Lower lobe of right lung (tissue), 2 donors: ENCODE results near the gene APOE. TPM values are rescaled to one million over a fixed set of nuclear protein-coding genes. Genes with fewer than 3 reads are reported as not detected.

Experiments used
- ATAC-seq, 2 donors: fragments of 200-7000 bp; cut with Tn5 transposase; one replicate each; pipeline ENCODE4 v1.9.1; 2020 to 2022; ENCODE audit warnings: mild to moderate bottlenecking in 2 of 2, moderate library complexity in 2 of 2
- DNase-seq: peaks from one replicate; pipeline ENCODE4 v3.0.0-alpha.2; 2020
- H3K27ac ChIP-seq: fragments of 200-600 bp; one replicate; pipeline ENCODE4 v1.8.0; 2022
- H3K27me3 ChIP-seq: fragments of 200-600 bp; one replicate; pipeline ENCODE4 v1.8.0; 2022; ENCODE audit warnings: low read depth
- H3K36me3 ChIP-seq: fragments of 200-600 bp; one replicate; pipeline ENCODE4 v1.8.0; 2022; ENCODE audit warnings: mild to moderate bottlenecking
- H3K4me1 ChIP-seq: fragments of 200-600 bp; one replicate; pipeline ENCODE4 v1.8.0; 2022
- H3K4me3 ChIP-seq: fragments of 200-600 bp; one replicate; pipeline ENCODE4 v1.8.0; 2022; ENCODE audit warnings: mild to moderate bottlenecking
- H3K9me3 ChIP-seq: fragments of 200-600 bp; one replicate; pipeline ENCODE4 v1.8.0; 2022
- intact Hi-C: fragments of 100-400 bp; cut with DNase I; formaldehyde crosslinking; loops from one replicate; pipeline ENCODE4 v1.11.0; 2022
- total RNA-seq: library from RNA; stranded (reverse); fragmentation: NEBNext Ultra II Directional; extraction: Animal tissue kit (Norgen Biotek cat#: 25700); gene quantifications from one replicate; pipeline ENCODE4 v1.2.1, GENCODE V29; 2021
- TF ChIP-seq, protein P1 (sequence below): fragments of 200-600 bp; IDR thresholded peaks from one replicate; pipeline ENCODE4 v1.8.0; 2022; ENCODE audit warnings: antibody characterized with exemption, mild to moderate bottlenecking
- donor health status: DM: no; HTN: yes; CAD: no; lungs with severe emphysema.

APOE gene
- total RNA-seq, 1 donor from 2014 or later = 447 TPM

DNA sequence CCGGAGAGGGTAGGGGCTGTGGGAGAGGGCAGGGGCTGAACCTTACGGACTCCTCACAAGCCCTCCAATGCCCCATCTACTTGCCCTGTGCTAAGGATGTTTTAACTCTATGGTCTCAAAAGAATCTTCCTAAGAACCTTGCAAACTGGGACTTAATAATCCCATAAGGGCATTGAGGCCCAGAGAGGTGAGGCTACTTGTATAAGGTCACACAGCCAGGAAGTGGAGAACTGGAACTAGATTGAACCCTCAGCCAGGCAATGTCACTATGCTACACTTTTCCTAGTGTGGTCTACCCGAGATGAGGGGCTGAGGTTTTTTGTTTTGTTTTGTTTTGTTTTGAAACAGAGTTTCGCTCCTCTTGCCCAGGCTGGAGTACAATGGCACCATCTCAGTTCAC is 25.9 kb downstream of the APOE start:
- DNase-seq (no peak), ATAC-seq (no peak)
- no peak overlapping the region for H3K27ac ChIP-seq
- intact Hi-C loops = no loop called here
- H3K4me1 ChIP-seq = peaks cover 14% of the 10 kb centered on the region
- no peaks in the 10 kb centered on the region for H3K36me3 ChIP-seq
- TF ChIP-seq, protein P1, sequence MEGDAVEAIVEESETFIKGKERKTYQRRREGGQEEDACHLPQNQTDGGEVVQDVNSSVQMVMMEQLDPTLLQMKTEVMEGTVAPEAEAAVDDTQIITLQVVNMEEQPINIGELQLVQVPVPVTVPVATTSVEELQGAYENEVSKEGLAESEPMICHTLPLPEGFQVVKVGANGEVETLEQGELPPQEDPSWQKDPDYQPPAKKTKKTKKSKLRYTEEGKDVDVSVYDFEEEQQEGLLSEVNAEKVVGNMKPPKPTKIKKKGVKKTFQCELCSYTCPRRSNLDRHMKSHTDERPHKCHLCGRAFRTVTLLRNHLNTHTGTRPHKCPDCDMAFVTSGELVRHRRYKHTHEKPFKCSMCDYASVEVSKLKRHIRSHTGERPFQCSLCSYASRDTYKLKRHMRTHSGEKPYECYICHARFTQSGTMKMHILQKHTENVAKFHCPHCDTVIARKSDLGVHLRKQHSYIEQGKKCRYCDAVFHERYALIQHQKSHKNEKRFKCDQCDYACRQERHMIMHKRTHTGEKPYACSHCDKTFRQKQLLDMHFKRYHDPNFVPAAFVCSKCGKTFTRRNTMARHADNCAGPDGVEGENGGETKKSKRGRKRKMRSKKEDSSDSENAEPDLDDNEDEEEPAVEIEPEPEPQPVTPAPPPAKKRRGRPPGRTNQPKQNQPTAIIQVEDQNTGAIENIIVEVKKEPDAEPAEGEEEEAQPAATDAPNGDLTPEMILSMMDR = no peak
- H3K4me3 ChIP-seq = no peak overlapping the region
- no peaks in the 10 kb centered on the region for H3K27me3 ChIP-seq
- no peaks in the 10 kb centered on the region for H3K9me3 ChIP-seq

GRCh38 chr19:44939668-44940067 is 34.1 kb downstream of the APOE start:
- intact Hi-C loops = no loop called here
- no peaks in the 10 kb centered on the region for H3K4me1 ChIP-seq
- H3K4me3 ChIP-seq = no peak overlapping the region
- DNase-seq (no peak), ATAC-seq (no peak)
- H3K27ac ChIP-seq = no peak overlapping the region
- TF ChIP-seq, protein P1 = no peak
- H3K9me3 ChIP-seq = no peaks in the 10 kb centered on the region
- no peaks in the 10 kb centered on the region for H3K27me3 ChIP-seq
- H3K36me3 ChIP-seq = no peaks in the 10 kb centered on the region

DNA sequence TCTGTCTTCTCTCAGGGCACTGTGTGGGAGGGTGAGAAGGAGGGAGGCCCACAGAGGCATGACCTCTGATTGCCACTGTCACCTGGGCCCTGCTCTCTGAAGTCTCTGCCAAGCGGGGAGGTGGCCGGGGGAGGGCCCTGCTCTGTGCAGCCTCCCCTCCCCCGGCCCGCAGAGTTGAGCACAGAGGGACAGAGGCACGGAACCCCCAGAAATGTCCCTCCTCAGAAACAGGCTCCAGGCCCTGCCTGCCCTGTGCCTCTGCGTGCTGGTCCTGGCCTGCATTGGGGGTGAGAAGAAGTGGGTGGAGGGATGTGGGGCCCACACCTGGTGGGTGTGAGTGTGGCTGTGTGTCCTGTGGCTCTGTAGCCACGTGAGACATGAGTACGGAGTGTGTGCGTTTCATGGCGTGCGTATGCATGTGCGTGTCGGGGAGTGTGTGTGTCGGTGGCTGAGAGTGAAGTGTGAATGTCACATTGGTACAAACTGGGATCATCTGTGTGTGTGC is 36.5 kb downstream of the APOE start, which contains the start of gene APOC4:
Gene APOC4, plus strand, starts transcription at position 171 of the 505 bp plus-strand sequence. Its CDS starts 41 bp downstream, at position 212.
- H3K36me3 ChIP-seq = no peaks in the 10 kb centered on the region
- ATAC-seq (no peak), DNase-seq (no peak)
- H3K27ac ChIP-seq = no peak within 1 kb of the TSS
- no peaks in the 10 kb centered on the region for H3K9me3 ChIP-seq
- intact Hi-C loops = no loop called here
- H3K27me3 ChIP-seq = no peaks in the 10 kb centered on the region
- TF ChIP-seq, protein P1 = no peak
- H3K4me3 ChIP-seq = no peak within 1 kb of the TSS
- H3K4me1 ChIP-seq = no peaks in the 10 kb centered on the region

GRCh38 chr19:44943801-44944249 is 38.2 kb downstream of the APOE start:
- Histone ChIP-seq H3K4me3 (no peak overlapping the region), H3K27ac (no peak overlapping the region), H3K4me1 (no peaks in the 10 kb centered on the region), H3K27me3 (no peaks in the 10 kb centered on the region), H3K9me3 (no peaks in the 10 kb centered on the region), H3K36me3 (no peaks in the 10 kb centered on the region)
- TF ChIP-seq, protein P1 = peak; percentile 10
- intact Hi-C loops = no loop called here
- DNase-seq (peak; percentile 90), ATAC-seq (peak; percentile 75 to 86)

- no peaks in the 10 kb centered on the region for H3K9me3 ChIP-seq
- H3K36me3 ChIP-seq = peaks cover 16% of the 10 kb centered on the region
- no peak overlapping the region for H3K27ac ChIP-seq
- TF ChIP-seq, protein P1 = no peak
- no peak for DNase-seq
- no peaks in the 10 kb centered on the region for H3K27me3 ChIP-seq
- H3K4me3 ChIP-seq = no peak overlapping the region
- intact Hi-C loops = no loop called here
- no peak for ATAC-seq
- peaks cover 9% of the 10 kb centered on the region for H3K4me1 ChIP-seq
Measured at GRCh38 chr19:44947041-44947581, 41.5 kb downstream of the APOE start.
